Measurements from ENCODE around the gene UTS2R.
"Not testable (repeated sequence)": the region's sequence is repeated elsewhere in the genome, so short reads cannot be mapped to it uniquely, and the experiment has no call there.

The UTS2R gene

DNA sequence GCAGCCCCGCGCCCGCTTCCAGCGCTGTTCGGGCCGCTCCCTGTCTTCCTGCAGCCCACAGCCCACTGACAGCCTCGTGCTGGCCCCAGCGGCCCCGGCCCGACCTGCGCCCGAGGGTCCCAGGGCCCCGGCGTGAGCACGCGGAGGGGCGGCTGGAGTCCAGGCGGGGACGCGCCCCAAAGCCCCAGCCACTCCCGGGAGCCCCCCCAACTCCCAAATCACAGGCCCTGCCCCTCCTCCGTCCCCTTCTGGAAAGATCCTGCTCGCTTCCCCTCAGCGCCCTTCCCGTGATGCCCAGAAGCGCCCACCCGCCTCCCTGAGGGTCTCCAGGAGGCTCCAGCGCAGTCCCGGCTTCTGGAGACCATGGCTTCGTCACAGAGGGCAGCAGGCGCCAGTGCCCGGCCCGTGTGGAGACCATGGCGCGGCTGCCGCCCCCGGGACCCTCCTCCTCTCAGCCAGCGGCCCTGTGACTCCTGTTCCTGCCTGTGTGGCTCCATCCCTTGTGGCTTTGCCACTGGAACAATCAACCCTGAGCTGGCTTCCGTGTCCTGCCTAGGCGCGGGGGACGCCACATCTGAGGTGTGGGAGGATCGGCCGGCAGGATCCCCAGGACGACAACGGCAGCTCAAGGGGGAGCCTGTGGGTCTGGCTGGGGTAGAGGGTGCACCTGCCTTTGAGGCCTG is 3.9 kb downstream of the UTS2R start:
- no peak for DNase-seq (ENCODE audit: low read depth)

DNA sequence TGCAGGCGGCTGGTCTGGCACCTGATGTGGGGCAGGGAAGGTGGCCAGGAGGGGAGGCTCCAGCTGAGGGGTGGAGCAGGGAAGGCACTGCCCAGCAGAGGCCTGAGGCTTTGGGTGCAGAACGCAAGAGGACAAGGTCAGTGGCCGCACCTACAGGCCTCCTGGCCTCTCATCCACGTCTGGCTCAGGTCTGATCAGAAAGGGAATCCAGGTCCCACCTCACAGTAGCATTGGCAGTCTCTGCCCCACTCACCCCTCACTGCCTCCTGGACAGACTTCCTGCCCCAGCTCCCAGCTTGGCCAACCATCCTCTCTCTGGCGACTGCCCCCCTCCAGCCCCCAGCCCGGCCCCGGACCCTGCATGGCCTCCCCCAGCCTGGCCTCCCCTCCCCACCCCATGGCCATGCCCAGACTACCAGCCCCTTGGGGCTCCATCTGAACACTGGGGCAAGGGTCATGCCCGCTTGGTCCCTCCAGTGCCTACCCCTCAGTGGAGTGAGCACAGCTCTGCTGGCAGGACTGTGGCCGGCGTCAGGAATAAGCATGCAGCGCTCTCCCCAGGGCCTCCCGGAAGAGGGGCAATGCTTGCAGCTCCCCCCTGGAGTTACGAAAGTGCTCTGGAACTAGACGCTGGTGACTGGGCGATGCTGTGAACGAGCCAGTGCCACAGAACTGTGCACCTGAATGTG is 4.6 kb downstream of the UTS2R start:
- no peak for DNase-seq (ENCODE audit: low read depth)

DNA sequence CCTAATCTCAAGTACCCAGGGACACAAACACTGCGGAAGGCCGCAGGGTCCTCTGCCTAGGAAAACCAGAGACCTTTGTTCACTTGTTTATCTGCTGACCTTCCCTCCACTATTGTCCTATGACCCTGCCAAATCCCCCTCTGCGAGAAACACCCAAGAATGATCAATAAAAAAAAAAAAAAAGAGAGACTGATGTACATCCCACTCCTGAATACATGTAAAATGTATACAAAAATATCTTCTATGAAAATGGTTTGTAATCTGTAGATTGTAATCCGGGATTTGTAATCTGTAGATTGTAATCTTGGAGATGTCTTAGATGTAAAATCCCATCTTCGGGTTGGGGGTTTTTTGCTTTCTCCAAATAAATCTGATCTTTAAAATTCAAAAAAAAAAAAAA is 5.7 kb downstream of the UTS2R start:
- DNase-seq (ENCODE audit: low read depth), result not testable (repeated sequence)

DNA sequence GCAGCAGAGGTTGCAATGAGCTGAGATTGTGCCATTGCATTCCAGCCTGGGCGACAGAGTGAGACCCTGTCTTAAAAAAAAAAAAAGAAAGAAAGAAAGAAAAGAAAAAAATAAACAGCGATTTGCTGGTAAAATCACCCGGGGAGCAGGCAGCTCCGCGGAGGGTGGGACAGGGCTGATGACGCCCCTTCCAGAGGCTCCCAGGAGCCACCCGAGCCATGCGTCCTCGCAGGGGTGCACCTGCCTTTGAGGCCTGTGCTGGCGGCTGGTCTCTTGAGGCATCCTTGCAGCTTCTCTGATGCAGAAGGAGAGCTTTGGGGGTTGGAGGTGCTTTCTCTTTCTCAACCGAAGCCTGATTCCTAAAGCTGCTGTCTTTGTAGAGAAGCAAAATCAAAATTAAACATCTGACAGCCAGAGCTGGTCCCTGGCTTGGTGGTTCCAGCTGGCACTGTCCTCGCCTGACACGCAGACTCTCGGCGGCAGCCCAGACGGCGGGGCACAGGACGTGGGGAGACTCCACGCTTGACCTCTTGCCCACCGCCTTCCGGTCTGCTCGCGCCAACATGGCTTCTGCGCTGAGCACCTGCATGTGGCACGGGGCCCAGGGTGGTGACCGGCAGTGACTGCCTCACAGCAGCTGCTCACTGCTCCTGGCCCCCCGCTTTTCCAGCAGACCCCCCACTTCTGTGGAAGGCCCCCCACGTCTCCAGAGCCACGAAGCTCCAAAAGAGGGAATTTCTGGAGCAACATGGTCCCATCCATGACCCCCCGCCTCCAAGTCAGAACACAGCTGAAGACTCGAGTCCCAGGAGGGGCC is 6.6 kb downstream of the UTS2R start:
- DNase-seq (ENCODE audit: low read depth), result no peak

DNA sequence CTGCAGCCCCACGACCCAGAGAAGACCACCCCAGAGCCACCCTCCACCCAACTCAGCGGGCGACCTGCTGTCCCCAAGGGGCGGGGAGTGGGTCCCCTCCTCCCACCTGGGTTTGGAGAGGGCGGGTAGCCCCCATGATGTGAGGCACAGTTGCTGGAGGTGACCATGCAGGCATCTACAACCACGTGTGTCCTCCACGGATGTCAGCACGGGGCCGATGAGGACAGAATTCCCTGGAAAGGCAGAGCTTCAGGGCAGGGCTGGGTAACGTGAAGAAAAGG is 7.1 kb downstream of the UTS2R start:
- no peak for DNase-seq (ENCODE audit: low read depth)

DNA sequence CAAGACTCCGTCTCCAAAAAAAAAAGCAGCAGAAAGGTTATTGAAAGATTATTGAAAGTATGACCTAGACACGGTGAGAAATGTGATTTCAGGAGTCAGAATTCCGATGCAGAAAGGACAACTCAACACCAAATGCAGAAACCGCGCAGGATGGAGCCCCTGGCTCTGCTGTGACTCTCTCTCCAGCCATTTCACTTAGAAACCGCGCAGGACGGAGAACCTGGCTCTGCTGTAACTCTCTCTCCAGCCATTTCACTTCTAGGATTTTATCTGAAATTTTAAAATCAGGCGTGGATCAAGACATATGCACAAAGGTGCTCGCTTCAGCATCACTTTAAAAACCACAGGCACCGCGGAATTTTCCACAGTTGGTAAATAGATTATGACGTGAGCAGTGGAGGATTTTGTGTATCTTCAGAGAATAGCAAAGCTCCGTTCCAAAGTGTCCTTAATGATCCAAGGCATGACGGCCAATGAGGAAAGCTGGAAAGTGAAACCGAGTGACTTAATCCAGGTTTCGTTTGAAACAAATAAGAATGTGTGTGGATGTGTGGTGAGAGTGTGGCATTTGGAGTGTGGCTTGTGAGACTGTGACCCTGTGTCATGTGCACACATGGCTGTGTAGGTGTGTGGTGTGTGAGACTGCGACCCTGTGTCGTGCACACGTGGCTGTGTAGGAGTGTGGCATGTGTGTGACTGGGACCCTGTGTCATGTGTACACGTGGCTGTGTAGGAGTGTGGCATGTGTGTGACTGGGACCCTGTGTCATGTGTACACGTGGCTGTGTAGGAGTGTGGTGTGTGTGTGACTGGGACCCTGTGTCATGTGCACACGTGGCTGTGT is 9.5 kb downstream of the UTS2R start:
- DNase-seq (ENCODE audit: low read depth), result no peak

DNA sequence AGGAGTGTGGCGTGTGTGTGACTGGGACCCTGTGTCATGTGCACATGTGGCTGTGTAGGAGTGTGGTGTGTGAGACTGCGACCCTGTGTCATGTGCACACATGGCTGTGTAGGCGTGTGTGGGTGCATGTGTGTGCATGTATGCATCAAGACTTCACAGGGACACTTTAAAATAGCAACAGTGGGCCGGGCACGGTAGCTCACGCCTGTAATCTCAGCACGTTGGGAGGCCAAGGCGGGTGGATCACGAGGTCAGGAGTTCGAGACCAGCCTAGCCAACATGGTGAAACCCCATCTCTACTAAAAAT is 10.1 kb downstream of the UTS2R start:
- not testable (repeated sequence) for DNase-seq (ENCODE audit: low read depth)

DNA sequence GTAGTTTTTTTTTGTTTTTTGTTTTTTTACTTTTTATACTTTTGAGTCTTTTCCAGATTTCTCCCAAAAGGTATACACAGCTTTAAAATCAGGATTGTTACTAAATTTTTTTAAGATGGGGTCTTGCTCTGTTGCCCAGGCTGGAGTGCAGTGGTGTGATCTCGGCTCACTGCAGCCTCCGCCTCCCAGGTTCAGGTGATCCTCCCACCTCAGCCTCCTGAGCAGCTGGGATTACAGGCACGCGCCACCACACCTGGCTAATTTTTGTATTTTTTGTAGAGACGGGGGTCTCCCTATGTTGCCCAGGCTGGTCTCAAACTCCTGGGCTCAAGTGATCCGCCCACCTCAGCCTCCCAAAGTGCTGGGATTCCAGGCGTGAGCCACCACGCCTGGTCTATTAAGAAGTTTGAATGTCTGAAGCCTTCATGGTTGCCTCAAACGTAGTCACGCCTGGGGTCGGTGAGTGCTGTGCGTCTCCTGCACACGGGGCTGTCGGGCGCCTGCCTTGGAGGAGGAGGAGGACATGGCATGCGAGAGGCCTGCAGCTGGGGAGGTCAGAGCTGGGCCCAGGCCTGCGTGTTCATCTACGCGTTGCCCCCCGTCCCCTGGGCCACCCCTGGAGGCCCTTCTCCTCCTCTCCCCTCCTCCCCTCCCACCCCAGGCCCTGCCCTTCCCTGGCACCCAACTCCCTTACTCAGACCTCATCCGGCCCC is 10.8 kb downstream of the UTS2R start:
- DNase-seq (ENCODE audit: low read depth), result not testable (repeated sequence)

DNA sequence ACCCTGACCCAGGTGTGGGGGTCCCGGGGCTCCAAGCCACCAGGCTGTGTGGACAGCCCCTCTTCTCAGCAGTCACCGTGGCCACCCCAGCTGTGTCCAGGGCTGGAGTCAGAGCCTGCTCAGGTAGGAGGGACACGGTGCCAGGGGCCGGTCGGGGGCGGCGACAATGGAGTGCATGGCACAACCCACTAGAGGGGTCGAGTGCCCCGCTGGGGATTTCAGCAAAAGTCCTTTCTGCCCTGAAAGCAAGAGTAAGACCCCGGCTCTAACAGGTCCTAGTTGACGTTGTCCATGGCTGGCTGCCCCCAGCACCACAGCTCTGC is 11.3 kb downstream of the UTS2R start:
- no peak for DNase-seq (ENCODE audit: low read depth)

DNA sequence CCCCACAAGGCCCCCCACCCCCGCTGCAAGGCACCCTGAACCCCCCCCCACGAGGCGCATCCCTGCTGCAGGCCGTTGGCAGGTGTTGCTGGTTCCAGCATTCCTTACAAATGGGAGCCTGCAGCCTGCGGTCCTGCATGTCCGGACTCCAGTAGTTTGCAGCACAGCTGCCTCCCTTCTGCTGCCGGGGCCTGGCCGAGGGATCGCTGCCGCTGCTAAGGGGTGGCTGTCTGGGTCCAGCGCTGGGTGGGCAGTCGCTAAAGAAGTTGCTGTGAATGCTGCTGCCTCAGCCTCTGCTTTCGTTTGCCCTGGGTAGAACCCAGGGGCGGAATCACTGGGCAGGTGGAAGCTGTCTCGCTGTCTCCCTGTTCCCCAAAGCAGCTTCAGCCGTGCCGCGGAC is 11.8 kb downstream of the UTS2R start:
- DNase-seq (ENCODE audit: low read depth), result no peak

DNA sequence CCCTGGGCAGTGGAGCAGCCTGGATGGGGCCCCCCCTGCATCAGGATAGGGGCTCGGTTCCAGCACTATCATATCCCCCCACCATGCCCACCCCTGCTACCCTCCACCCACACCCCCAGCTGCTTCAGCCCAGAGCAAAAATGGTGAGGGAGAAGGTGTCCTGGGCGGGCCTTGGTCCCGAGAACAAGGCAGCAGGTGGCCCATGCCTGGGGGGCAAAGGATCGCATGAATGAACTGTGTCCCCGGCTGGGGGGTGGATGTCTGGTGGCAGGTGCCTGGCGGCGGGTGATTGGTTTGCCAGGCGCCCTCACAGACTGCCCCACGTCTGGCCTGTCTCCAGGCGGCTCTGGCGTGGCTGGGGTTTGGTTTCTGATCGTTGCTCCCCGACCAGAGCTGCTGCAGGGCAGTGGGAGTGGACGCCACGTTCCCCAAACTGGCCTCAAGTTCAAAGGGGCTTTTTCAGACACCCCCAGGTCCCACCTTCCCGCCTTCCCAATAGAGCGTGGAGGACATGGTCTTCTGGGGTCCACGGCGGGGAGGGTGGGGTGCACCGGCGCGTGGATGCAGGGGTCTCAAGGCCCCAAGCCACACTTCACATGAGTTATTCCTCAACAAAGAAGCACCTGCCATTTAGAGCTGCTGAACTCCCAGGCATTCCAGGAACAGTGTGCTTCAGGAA is 12.6 kb downstream of the UTS2R start:
- DNase-seq (ENCODE audit: low read depth), result no peak

DNA sequence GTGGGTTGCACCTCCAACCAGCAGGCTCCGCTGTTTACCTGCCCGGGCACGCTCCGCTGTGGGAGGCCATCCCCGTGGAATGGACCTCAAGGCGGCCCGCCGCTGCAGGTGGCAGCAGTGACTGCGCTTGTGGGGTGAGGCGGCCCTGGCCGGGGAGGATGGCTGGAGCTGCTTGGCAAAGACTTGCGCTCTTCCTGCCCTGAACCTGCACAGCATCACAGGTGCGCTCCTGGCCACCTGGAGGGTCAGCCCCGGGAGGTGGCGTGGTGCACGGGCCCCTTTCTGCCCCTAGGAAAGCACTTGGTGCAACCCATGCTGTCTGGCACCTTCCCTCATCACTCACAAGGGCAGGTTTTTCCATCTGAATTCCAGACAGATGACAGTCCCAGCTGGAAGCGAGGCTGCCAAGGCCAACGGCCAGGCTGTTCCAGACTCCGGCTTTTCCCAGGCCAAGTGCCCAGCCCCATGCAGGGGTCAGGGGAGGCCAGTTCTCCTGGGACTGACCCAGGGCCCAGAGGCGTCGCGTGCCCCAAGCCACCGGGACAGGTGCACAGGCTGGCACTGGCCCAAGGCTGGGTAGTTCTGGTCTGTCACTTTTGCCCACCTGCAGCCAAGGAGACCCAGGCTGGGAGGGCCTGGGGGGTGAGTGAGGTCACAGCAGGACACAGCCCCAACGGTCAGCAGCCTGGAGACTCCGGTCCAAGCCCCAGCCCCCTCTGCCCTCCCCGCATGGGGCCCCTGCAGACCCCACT is 13.3 kb downstream of the UTS2R start:
- no peak for DNase-seq (ENCODE audit: low read depth)

DNA sequence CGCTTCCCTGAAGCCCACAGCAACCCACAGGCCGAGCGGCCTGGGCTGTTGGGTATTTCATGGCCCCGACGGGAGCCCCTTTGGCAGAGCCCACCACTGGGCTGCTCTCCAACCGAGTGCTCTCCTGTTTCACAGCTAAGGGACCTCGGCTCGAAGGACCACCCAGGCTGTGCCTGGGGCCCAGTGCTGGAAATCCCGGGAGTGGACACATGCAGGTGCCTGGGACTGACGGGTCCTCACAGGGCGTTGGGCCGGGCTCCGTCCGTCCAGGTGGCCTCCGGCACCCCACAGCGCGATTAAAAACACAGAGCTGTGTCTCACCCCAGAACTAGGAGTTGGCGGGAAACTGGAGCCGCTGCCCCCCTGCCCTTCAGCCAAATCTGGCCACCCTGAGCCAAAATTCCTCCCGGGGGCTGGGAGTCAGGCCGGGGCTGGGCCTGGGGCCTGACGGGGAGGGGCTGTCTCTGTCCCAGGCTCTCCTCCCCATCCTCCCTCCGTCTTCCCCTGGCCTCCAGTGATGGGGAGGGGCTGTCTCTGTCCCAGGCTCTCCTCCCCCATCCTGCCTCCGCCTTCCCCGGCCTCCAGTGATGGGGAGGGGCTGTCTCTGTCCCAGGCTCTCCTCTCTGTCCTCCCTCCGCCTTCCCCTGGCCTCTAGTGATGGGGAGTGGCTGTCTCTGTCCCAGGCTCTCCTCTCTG is 14.1 kb downstream of the UTS2R start:
- no peak for DNase-seq (ENCODE audit: low read depth)

DNA sequence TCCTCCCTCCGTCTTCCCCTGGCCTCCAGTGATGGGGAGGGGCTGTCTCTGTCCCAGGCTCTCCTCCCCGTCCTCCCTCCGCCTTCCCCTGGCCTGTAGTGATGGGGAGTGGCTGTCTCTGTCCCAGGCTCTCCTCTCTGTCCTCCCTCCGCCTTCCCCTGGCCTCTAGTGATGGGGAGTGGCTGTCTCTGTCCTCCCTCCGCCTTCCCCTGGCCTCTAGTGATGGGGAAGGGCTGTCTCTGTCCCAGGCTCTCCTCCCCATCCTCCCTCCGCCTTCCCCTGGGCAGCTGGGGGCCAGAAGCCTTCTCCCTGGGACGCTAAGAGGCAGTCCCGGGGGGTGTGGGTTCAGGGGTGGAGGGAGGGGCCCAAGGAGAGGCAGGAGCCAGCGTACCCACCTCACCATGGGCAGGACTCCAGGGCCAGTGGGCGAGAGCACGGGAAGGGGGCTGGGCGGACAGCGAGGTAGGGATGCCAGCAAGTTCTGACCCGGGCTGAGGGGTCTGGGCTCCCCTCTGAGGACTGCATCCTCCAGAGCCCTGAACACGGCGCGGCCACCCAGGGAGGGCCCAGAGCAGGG is 14.8 kb downstream of the UTS2R start:
- no peak for DNase-seq (ENCODE audit: low read depth)

DNA sequence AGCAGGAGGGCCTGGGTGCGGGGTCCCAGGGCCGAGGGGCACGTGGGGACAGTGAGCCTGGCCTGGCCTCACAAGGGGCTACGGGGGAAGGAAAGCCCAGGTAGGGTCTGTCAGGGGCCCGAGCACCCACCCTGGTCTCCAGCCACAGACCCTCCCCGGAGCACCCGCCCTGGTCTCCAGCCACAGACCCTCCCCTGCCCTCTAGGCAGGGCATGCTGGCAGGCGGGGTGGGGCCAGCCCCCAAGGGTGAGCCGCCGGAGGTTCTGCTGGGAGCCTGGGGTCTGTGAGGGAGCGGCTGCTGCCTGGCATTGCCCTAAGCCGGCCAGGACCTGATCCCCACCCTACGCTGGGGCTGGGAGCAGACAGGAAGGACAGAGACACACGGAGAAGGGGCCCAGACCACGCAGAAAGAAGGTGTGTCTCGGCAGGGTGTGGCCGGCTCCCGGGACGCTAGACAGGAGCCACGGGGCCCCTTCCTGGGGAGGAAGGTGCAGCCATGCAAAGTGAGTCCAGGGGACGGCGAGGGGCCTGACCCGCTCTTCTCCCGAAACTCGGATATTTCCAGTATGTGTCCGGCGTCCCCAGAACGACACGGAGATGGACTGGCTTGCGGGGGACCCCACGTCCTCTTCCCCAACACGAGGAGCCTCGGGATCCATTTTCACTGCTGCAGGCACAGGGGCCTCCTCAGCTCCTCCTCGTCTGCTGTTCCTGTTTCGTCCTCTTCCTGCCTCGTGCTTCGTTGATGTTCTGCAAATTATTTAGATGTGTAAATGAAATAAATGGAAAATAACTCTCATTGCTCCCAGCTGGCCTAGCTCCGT is 15.5 kb downstream of the UTS2R start:
- no peak for DNase-seq (ENCODE audit: low read depth)

DNA sequence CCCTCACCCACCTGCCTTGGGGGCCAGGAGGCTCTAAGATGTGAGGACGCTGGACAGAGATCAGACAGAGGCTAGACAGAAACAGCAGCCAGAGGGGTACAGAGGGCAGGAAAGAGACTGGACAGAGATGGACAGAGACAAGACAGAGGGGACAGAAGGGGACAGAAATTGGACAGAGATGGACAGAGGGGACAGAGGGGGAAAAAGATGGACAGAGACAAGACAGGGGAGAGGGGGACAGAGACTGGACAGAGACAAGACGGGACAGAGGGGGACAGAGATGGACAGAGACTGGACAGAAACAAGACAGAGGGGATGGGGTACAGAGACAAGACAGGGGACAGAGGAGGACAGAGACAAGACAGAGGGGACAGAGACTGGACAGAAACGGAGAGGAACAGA is 16.1 kb downstream of the UTS2R start:
- DNase-seq (ENCODE audit: low read depth), result no peak

DNA sequence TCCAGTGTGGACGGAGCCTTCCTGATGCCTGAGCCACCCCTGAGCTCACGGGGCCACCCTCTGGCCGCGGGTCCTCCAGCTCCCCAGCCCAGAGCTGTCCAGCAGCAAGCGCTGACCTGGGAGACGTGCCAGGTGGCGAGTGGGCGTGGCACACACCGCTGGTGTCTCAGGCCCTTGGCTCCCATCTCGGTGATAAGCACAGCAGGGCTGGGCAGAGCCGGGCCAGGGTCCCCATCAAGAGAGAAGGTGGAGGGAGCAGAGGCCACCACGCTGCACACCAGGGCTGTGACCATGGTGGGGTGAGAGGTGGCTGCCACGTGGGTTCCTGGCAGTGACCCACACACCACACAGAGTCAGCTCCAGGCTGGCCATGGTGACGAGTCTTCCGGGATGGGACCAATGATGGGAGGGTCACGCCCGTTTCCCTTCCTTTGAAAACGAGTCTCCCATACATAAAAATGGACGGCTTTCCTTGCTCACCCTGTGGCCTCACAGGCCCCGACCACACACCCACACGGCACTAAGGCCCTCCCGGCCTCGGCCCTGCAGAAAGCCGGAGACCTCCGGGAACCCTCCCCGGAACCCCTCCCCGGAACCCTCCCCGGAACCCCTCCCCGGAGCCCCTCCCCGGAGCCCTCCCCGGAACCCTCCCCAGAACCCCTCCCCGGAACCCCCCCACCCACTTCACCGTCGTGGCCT is 16.8 kb downstream of the UTS2R start:
- no peak for DNase-seq (ENCODE audit: low read depth)

DNA sequence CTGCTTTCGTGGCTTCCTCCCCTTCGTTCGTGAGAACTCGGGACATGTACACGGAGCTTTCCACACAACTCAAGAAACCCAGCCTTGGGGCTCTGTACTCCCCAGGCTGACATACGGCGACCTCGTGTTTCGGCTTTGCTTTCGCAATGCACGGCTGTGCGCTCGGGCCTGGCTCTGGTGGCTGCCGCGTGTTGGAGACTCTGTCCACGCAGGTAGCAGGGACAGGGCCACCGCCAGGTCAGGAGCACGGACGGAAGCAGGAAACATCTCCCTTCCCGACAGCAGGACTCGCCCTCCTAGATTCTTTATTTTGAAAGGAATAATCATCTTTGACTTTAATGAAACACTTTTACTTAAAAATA is 17.3 kb downstream of the UTS2R start:
- no peak for DNase-seq (ENCODE audit: low read depth)
